ENCODE data around the gene ERVH48-1. TPM values are rescaled to one million over a fixed set of nuclear protein-coding genes. Genes with fewer than 3 reads are reported as not detected.

The ERVH48-1 gene
- total and polyA plus RNA-seq, 4 donors: 0.03 to 0.19 TPM; not detected in 2

- peak within 1 kb of the TSS; percentile 97 for H3K9ac ChIP-seq (ENCODE audit: low read depth in 1 of 2, low read length in 2 of 2)
- TF ChIP-seq HNF4G (IDR thresholded peaks at IDR 0.05) (no peak), FOXA1 (IDR thresholded peaks at IDR 0.05) (peak; percentile 19), EGR1 (IDR thresholded peaks at IDR 0.05; ENCODE audit: low read depth in 2 of 2) (peak in 1 of 2 donors; percentile 33), JUND (IDR thresholded peaks at IDR 0.05) (no peak), YY1 (IDR thresholded peaks at IDR 0.05) (peak; percentile 97), RXRA (IDR thresholded peaks at IDR 0.05) (peak in 1 of 2 donors; percentile 9), SP1 (IDR thresholded peaks at IDR 0.05) (peak; percentile 53), REST (IDR thresholded peaks at IDR 0.05) (peak; percentile 64), TAF1 (conservative IDR thresholded peaks at IDR 0.05) (no peak)
- TF ChIP-seq, protein P1, sequence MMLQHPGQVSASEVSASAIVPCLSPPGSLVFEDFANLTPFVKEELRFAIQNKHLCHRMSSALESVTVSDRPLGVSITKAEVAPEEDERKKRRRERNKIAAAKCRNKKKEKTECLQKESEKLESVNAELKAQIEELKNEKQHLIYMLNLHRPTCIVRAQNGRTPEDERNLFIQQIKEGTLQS (IDR thresholded peaks at IDR 0.05): no peak
- TF ChIP-seq, protein P2, sequence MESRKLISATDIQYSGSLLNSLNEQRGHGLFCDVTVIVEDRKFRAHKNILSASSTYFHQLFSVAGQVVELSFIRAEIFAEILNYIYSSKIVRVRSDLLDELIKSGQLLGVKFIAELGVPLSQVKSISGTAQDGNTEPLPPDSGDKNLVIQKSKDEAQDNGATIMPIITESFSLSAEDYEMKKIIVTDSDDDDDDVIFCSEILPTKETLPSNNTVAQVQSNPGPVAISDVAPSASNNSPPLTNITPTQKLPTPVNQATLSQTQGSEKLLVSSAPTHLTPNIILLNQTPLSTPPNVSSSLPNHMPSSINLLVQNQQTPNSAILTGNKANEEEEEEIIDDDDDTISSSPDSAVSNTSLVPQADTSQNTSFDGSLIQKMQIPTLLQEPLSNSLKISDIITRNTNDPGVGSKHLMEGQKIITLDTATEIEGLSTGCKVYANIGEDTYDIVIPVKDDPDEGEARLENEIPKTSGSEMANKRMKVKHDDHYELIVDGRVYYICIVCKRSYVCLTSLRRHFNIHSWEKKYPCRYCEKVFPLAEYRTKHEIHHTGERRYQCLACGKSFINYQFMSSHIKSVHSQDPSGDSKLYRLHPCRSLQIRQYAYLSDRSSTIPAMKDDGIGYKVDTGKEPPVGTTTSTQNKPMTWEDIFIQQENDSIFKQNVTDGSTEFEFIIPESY (IDR thresholded peaks at IDR 0.05): no peak
- H3K27me3 ChIP-seq (ENCODE audit: control insufficient read depth in 4 of 4, insufficient read depth in 4 of 4, low read length in 3 of 4): no peaks in the 10 kb centered on the region
- no peaks in the 10 kb centered on the region for H3K9me3 ChIP-seq (ENCODE audit: control insufficient read depth in 4 of 4, low read length in 3 of 4)
- peaks cover 0 to 7% (median 5%) of the 10 kb centered on the region in 4 donors for H3K4me1 ChIP-seq (ENCODE audit: control insufficient read depth in 4 of 4, insufficient read depth in 4 of 4, low read length in 3 of 4)
- WGBS: under 1% methylated on average over 87 of the region's 87 CpGs
- H3K4me3 ChIP-seq (ENCODE audit: low read depth in 1 of 3, low read length in 3 of 3): peak within 1 kb of the TSS; percentile 79 to 90 (median 88)
- peaks cover 0 to 11% (median 2%) of the 10 kb centered on the region in 4 donors for H3K36me3 ChIP-seq (ENCODE audit: control insufficient read depth in 4 of 4, insufficient read depth in 3 of 4, low read depth in 1 of 4, low read length in 3 of 4)
- H3K27ac ChIP-seq (ENCODE audit: low read depth in 1 of 2, low read length in 2 of 2): peak within 1 kb of the TSS; percentile 95 to 98
- peak; percentile 100 for DNase-seq (ENCODE audit: low spot score)
Measured at GRCh38 chr21:42892931-42893755, 32.3 kb downstream of the ERVH48-1 start, which contains the start of gene NDUFV3. NDUFV3 (plus strand) TSS chr21:42893309; CDS start chr21:42893334, 25 bp downstream.

- H3K9ac ChIP-seq (ENCODE audit: low read depth in 1 of 2, low read length in 2 of 2): peak overlapping the region; percentile 87 to 92
- no peak for TF ChIP-seq REST (IDR thresholded peaks at IDR 0.05)
- no peak for TF ChIP-seq FOXA2 (IDR thresholded peaks at IDR 0.05)
- TF ChIP-seq TAF1 (conservative IDR thresholded peaks at IDR 0.05): no peak
- TF ChIP-seq SP1 (IDR thresholded peaks at IDR 0.05): no peak
- TF ChIP-seq, protein P1 (IDR thresholded peaks at IDR 0.05): no peak
- TF ChIP-seq, protein P3, sequence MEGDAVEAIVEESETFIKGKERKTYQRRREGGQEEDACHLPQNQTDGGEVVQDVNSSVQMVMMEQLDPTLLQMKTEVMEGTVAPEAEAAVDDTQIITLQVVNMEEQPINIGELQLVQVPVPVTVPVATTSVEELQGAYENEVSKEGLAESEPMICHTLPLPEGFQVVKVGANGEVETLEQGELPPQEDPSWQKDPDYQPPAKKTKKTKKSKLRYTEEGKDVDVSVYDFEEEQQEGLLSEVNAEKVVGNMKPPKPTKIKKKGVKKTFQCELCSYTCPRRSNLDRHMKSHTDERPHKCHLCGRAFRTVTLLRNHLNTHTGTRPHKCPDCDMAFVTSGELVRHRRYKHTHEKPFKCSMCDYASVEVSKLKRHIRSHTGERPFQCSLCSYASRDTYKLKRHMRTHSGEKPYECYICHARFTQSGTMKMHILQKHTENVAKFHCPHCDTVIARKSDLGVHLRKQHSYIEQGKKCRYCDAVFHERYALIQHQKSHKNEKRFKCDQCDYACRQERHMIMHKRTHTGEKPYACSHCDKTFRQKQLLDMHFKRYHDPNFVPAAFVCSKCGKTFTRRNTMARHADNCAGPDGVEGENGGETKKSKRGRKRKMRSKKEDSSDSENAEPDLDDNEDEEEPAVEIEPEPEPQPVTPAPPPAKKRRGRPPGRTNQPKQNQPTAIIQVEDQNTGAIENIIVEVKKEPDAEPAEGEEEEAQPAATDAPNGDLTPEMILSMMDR (IDR thresholded peaks at IDR 0.05; ENCODE audit: low read depth, low read length, missing input control): no peak
- TF ChIP-seq, protein P2 (IDR thresholded peaks at IDR 0.05): no peak
- TF ChIP-seq HNF4A (conservative IDR thresholded peaks at IDR 0.05): no peak
- 15% methylated on average over 18 of the region's 18 CpGs for WGBS
- DNase-seq (ENCODE audit: low spot score): peak; percentile 40
- H3K27ac ChIP-seq (ENCODE audit: low read depth in 1 of 2, low read length in 2 of 2): peak overlapping the region; percentile 95 to 96
- H3K4me1 ChIP-seq (ENCODE audit: control insufficient read depth in 4 of 4, insufficient read depth in 4 of 4, low read length in 3 of 4): peaks cover 0 to 7% (median 5%) of the 10 kb centered on the region in 4 donors
- H3K9me3 ChIP-seq (ENCODE audit: control insufficient read depth in 4 of 4, low read length in 3 of 4): no peaks in the 10 kb centered on the region
- no peaks in the 10 kb centered on the region for H3K27me3 ChIP-seq (ENCODE audit: control insufficient read depth in 4 of 4, insufficient read depth in 4 of 4, low read length in 3 of 4)
- H3K4me3 ChIP-seq (ENCODE audit: low read depth in 1 of 3, low read length in 3 of 3): peak overlapping the region; percentile 58 to 66 (median 58)
- H3K36me3 ChIP-seq (ENCODE audit: control insufficient read depth in 4 of 4, insufficient read depth in 3 of 4, low read depth in 1 of 4, low read length in 3 of 4): peaks cover 0 to 7% (median 2%) of the 10 kb centered on the region in 4 donors
Measured at GRCh38 chr21:42892582-42892930, 32.9 kb downstream of the ERVH48-1 start.

All from liver (tissue), 9 donors.